GM12878 (cell line): ENCODE data around the gene ZXDC.

ENCODE experiments used
- BCL11A ChIP-seq: IDR thresholded peaks from 2 replicates; pipeline ENCODE4 v1.6.1; 2011; ENCODE audit warnings: low read depth, low read length
- EED ChIP-seq: sonication (generic); IDR thresholded peaks from 2 replicates; pipeline ENCODE4 v1.6.1; 2016; ENCODE audit warnings: antibody characterized with exemption, low read depth
- FOS ChIP-seq: IDR thresholded peaks from 3 replicates; pipeline ENCODE4 v1.6.1; 2011; ENCODE audit warnings: borderline replicate concordance; ENCODE audit not compliant: insufficient read length; ENCODE audit errors: extremely low read depth
- POLR2AphosphoS5 ChIP-seq: IDR thresholded peaks from 2 replicates; pipeline ENCODE4 v1.6.1; 2011; ENCODE audit warnings: mild to moderate bottlenecking, low read length, inconsistent platforms
- RAD21 ChIP-seq: IDR thresholded peaks from 2 replicates; pipeline ENCODE4 v1.6.1; 2011; ENCODE audit warnings: mild to moderate bottlenecking, low read depth, low read length, moderate library complexity; ENCODE audit not compliant: insufficient read depth
- RB1 ChIP-seq: fragments of 450-650 bp; formaldehyde crosslinking; IDR thresholded peaks from 2 replicates; pipeline ENCODE4 v1.6.1; 2017; ENCODE audit warnings: mild to moderate bottlenecking, borderline replicate concordance
- YBX1 ChIP-seq: fragments of 450-650 bp; IDR thresholded peaks from 2 replicates; pipeline ENCODE4 v1.6.1; 2016; ENCODE audit warnings: antibody characterized with exemption
- ZBED1 ChIP-seq: IDR thresholded peaks from 2 replicates; pipeline ENCODE4 v1.6.1; 2016; ENCODE audit warnings: borderline replicate concordance
- TF ChIP-seq, protein P1 (sequence below), 3 experiments: IDR thresholded peaks in 2 of 3; conservative IDR thresholded peaks in 1 of 3; 2 replicates each; pipeline ENCODE4 v1.5.1; 2011; ENCODE audit warnings: low read depth in 3 of 3, low read length in 3 of 3, mild to moderate bottlenecking in 3 of 3, control low read depth in 2 of 3, moderate library complexity in 2 of 3, inconsistent platforms in 1 of 3, mixed read lengths in 1 of 3; ENCODE audit not compliant: control insufficient read depth in 2 of 3, insufficient read depth in 1 of 3; ENCODE audit errors: extremely low read depth in 1 of 3

DNA sequence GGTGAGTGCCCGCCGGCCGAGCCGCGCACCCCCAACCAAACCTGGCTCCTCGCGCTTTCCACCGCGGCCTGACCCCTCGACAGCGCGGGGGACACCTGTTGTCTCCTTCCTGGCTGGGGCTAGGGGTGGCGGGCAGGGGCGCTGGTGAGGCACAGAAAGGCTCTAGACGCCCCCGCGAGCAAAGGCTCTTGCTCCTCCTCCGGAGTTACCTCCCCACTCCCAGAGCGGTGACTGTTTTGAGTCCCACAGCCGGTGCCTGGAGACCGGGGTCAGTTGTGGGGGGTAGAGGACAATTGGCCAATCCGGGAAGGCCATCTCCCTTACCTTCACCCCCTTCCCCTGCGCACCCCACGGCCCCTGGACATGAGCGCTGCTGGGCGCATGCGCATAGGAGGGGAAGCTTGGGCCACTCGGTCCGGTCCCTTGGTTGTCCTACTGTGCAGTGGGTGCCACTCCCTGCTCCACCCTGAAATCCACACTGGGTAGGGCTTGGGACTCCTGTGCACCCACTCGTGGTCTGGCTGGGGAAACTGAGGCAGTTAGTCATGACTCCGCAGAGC is 48.8 kb upstream of the ZXDC start:
- no peak for TF ChIP-seq EED
- TF ChIP-seq, protein P1, sequence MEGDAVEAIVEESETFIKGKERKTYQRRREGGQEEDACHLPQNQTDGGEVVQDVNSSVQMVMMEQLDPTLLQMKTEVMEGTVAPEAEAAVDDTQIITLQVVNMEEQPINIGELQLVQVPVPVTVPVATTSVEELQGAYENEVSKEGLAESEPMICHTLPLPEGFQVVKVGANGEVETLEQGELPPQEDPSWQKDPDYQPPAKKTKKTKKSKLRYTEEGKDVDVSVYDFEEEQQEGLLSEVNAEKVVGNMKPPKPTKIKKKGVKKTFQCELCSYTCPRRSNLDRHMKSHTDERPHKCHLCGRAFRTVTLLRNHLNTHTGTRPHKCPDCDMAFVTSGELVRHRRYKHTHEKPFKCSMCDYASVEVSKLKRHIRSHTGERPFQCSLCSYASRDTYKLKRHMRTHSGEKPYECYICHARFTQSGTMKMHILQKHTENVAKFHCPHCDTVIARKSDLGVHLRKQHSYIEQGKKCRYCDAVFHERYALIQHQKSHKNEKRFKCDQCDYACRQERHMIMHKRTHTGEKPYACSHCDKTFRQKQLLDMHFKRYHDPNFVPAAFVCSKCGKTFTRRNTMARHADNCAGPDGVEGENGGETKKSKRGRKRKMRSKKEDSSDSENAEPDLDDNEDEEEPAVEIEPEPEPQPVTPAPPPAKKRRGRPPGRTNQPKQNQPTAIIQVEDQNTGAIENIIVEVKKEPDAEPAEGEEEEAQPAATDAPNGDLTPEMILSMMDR (IDR thresholded peaks at IDR 0.05 in 2 of 3, conservative IDR thresholded peaks at IDR 0.05 in 1 of 3; ENCODE audit: control insufficient read depth in 2 of 3, extremely low read depth in 1 of 3, insufficient read depth in 1 of 3, low read depth in 3 of 3, low read length in 3 of 3), result no peak
- no peak for TF ChIP-seq ZBED1
- TF ChIP-seq POLR2AphosphoS5, result no peak
- no peak for TF ChIP-seq FOS
- TF ChIP-seq BCL11A, result no peak
- TF ChIP-seq RAD21, result no peak
- no peak for TF ChIP-seq RB1
- TF ChIP-seq YBX1, result no peak
